ENCODE measurements around the gene COMMD10. TPM values are rescaled to one million over a fixed set of nuclear protein-coding genes. Genes with fewer than 3 reads are reported as not detected.

The COMMD10 gene
- total RNA-seq, 1 donor, result 20.2 TPM

Small RNAs within 50 kb of the gene (small RNA-seq; reads per million reads assigned to genes)
- gene HMGN2P27 (not detected), gene RNU6-644P (not detected)

Other genes with a start within 250 kb of the COMMD10 start
- gene ATG12, start 243.5 kb upstream of the COMMD10 start, total RNA-seq, result 16.2 TPM
- 12.1 TPM for gene AP3S1, start 243.1 kb upstream of the COMMD10 start, total RNA-seq
- gene LVRN, start 122.5 kb upstream of the COMMD10 start, total RNA-seq, result not detected
- gene ARL14EPL, start 52.6 kb upstream of the COMMD10 start, total RNA-seq, result not detected

All from hematopoietic multipotent progenitor cell (in vitro differentiated cells).